ENCODE results near the gene TEX11.
"Not testable (repeated sequence)": the region's sequence is repeated elsewhere in the genome, so short reads cannot be mapped to it uniquely, and the experiment has no call there.

- not testable (repeated sequence) for TF ChIP-seq POLR2A (IDR thresholded peaks at IDR 0.05); POLR2AphosphoS5 (IDR thresholded peaks at IDR 0.05; ENCODE audit: insufficient read depth in 1 of 2, low read depth in 1 of 2)
- TF ChIP-seq, protein P1, sequence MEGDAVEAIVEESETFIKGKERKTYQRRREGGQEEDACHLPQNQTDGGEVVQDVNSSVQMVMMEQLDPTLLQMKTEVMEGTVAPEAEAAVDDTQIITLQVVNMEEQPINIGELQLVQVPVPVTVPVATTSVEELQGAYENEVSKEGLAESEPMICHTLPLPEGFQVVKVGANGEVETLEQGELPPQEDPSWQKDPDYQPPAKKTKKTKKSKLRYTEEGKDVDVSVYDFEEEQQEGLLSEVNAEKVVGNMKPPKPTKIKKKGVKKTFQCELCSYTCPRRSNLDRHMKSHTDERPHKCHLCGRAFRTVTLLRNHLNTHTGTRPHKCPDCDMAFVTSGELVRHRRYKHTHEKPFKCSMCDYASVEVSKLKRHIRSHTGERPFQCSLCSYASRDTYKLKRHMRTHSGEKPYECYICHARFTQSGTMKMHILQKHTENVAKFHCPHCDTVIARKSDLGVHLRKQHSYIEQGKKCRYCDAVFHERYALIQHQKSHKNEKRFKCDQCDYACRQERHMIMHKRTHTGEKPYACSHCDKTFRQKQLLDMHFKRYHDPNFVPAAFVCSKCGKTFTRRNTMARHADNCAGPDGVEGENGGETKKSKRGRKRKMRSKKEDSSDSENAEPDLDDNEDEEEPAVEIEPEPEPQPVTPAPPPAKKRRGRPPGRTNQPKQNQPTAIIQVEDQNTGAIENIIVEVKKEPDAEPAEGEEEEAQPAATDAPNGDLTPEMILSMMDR (IDR thresholded peaks at IDR 0.05) = not testable (repeated sequence)
Observed at GRCh38 chrX:70569922-70570576, 338.5 kb downstream of the TEX11 start.

Measured in vagina (tissue), 2 donors.